Spleen (tissue), 7 donors: ENCODE results near the gene PRR3.

Experiments
- CTCF ChIP-seq, 11 experiments: fragments of 200-600 bp in 7 of 11; fragments of 450-650 bp in 4 of 11; sonication (generic) in 4 of 11; IDR thresholded peaks in 8 of 11; conservative IDR thresholded peaks in 3 of 11; 1 replicate in 7 of 11; 2 replicates in 4 of 11; pipeline versions ENCODE4 v1.4.0 to v1.8.0; 2016 to 2021; ENCODE audit warnings: antibody characterized with exemption in 11 of 11, inconsistent platforms in 4 of 11, mild to moderate bottlenecking in 1 of 11
- POLR2AphosphoS5 ChIP-seq, 3 donors: sonication (generic); formaldehyde crosslinking; IDR thresholded peaks; one replicate each; pipeline ENCODE4 v1.5.1; 2017; ENCODE audit warnings: antibody characterized with exemption in 3 of 3
- donor health status: DM: no; HTN: no; CAD: no; lungs with moderate emphysema.
- donor health status: DM: no; HTN: no; CAD: no.
- donor health status: DM: no; HTN: no; CAD: no.

- TF ChIP-seq CTCF (IDR thresholded peaks at IDR 0.05 in 8 of 11, conservative IDR thresholded peaks at IDR 0.05 in 3 of 11) (no peak), POLR2AphosphoS5 (IDR thresholded peaks at IDR 0.05) (no peak)
These were observed 1.4 kb upstream of the PRR3 start for GRCh38 chr6:30555816-30556065.
